ENCODE measurements around the gene PSAT1.
"Not testable (repeated sequence)": the region's sequence is repeated elsewhere in the genome, so short reads cannot be mapped to it uniquely, and the experiment has no call there.

The PSAT1 gene

DNA sequence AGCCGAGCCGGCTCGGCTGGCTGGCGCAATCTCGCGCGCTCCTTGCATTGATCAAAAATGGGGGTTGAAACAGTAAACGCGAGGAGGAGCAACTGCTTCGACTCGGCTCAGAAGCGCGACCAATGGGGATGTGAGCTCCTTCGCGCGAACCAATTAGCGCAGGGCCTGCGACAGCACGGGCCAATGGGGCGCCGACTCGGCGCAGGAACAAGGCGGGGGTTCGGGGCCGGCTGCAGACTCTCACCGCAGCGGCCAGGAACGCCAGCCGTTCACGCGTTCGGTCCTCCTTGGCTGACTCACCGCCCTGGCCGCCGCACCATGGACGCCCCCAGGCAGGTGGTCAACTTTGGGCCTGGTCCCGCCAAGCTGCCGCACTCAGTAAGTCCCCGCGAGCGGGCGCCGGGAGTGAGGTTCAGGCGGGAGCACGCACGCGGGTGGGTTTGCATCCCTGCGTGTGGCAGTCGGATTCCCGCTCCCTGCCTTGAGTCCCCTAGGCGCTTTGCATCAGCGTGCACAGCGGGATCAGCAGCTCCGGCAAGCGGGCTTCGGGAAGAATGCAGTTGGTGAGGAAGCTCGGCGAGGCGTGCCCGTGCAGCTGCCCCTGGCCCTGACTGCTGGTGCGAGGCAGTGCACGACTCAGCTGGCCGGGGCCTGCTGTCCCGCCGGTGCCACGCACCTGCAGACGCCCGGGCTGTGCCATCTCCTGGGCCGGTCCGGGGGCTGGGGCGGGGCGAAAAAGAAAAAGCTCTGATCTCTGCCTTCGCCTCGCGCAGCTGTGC is at the start of gene PSAT1:
TSS of gene PSAT1 (plus strand) at position 233 of the 779 bp plus-strand sequence. CDS start at position 319, 86 bp downstream.
- DNase-seq (ENCODE audit: low read depth in 3 of 3): peak; percentile 77 to 92 (median 82)

DNA sequence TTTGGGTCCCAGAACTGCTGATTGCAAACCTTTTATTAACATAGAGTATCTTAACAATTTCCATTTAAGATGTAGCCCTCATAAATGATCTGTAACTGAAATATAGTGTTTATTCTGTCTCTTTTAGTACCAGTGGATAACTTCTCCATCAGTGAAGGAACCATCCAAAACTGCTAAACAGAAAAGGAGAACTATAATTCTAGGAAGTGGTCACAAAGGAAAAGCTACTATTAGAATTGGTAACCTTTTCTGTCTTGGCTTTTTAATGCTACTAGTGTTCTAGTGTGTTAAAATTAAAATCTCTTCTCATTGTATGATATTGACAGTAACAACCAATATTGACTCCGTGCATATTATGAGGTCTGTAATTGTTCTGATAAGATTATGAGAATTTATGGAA is 48.3 kb upstream of the PSAT1 start:
- no peak for DNase-seq (ENCODE audit: low read depth in 3 of 3)

DNA sequence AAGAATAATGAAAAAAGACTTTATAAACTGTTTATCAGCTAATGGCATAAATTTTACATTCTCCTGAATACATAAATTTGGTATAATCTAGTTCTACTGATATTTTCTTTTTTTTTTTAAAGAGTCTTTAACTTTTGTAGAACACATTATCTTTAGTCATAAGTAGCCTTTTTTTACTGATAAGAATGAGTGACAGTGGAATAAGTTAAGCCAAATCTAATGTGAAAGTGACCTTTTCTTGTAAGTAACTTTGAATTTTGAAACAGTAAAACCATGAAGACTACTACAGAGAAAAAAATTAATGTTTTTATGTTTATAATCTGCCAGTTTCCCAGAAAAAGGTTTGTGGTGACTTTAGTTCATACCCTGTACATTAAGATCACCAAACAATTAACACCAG is 47.4 kb upstream of the PSAT1 start:
- DNase-seq (ENCODE audit: low read depth in 3 of 3): no peak

DNA sequence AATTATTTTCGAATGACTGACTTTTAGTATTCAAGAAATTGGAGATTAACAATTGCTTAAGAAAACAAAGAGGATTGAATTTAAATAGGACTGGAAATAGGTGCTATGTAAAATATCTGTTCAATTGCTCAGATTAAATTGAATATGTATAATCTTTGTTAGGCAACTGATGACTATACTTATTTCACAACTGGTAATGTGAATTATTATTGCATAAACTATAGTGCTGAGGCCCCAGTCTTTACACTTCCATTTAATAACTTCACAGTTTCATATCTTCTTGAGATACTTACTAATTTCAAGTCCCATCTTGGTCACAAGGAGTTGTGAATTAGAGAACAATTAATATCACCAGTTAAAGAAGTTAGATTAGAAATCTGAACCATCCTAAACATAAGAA is 44.3 kb upstream of the PSAT1 start:
- DNase-seq (ENCODE audit: low read depth in 3 of 3): no peak

DNA sequence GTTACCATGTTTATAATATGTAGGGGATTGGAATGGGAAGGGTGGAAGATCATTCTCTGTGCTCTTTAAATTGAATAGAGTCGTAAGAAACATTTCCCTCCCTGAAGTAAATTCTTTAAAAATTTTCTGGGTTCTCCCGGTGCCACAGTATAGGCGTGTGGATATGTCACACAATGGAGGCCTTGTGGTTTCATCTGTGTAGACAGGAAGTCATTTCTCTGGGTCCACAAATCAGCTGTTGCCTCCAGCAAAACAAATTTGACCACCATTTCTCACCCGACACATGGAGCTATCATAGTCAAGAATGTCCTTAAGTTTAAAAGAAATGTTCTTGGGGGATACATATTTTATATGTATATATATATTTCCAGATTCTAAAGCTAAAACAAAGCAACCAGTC is 43.6 kb upstream of the PSAT1 start:
- no peak for DNase-seq (ENCODE audit: low read depth in 3 of 3)

DNA sequence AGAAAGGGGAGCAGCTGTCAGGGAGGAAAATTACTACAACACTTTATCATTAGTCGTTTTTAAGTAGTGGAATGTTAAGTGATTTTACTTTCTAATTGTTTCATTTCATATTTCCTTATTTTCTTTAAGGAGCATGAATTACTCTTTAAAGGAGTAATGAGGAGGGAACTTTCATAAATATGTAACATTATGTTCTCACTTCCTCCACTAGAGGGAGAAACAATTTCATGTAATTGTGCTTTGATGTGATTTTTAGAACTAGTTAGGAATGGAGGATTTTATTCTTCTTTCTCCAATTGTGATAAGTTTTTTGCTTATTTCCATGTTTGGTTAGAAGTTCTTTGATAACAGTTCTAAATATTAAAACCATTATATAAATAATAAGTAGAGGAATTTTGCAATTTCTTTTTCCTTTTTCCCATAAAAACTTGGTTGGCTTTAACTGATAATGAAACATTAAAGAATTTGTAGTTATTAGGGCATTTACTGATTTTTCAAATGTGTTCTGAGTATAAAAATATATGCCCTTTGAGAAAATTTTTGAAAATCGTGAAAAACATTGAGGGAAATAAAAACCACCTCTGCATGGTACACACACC is 35.4 kb upstream of the PSAT1 start:
- DNase-seq (ENCODE audit: low read depth in 3 of 3): no peak

DNA sequence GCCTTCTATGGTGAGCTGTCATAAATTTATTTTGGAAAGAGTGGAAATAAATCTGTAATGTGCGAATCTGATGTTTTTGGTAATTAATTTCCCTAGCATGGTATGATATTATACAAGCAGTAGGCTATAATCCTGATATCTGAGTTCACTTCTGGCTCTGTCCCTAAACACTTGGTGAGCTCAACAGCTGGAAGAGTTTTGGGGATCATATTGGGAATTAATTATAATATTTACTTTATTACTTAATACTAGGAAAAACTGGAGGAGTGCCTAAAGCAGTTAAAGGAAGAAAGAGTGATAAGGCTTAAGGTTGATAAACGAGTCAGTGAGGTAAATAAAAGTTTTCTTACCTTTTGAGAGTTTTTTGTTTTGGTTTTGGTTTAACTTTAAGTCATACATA is 34.3 kb upstream of the PSAT1 start:
- DNase-seq (ENCODE audit: low read depth in 3 of 3): no peak

DNA sequence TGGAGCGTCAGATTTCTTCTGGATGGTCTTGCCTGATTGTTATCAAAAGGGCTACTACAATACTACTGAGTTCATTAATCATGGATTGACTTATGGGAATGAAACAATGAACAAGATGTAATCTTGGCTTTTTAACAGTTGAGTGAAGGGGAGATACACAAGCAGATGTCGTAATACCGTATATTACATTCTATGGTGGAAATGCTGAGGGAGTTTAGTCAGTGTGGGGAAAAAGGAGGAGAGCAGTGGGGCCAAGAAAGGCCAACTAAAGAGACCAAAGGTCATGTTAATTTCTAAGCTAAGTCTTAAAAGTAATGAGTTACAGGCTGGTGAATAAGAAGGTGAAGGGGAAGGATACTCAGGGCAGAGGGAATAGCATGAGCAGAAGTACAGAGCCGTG is 29.0 kb upstream of the PSAT1 start:
- no peak for DNase-seq (ENCODE audit: low read depth in 3 of 3)

DNA sequence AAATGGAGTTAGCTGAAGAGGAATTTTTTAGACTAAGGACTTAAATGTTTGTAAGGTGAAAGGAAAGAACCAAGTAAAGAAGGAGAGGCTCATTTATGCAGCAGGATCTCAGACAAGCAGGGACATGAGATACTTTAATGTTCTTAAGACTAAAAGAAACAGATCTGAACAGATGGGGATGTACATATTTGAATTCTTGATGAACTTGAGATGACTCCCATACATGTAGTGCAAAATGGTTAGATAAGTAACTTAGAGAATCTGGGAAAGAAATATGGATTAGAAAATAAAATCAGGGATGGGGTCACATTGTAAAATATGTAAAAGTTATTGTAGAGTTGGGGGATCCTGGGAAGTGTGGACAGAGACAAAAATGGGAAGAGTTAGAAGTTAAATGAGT is 27.1 kb upstream of the PSAT1 start:
- DNase-seq (ENCODE audit: low read depth in 3 of 3): no peak

DNA sequence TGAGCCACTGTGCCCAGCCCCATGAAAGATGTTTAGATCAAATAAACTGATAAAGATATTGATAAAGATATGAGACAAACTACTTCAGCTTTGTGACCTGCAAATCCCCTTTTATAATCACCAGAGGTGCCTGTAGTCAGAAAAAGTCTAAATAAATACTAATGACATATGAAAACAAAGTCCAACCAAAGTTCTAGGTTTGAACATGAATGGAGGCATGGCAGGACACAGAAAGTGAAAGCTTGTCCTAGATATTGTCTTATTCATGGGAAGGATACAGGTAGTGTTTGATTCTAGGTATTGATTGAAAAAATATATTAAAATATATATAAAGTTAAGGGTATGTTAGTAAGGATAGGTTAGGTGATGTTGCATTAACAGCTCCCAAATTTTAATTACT is 24.6 kb upstream of the PSAT1 start:
- DNase-seq (ENCODE audit: low read depth in 3 of 3): no peak

DNA sequence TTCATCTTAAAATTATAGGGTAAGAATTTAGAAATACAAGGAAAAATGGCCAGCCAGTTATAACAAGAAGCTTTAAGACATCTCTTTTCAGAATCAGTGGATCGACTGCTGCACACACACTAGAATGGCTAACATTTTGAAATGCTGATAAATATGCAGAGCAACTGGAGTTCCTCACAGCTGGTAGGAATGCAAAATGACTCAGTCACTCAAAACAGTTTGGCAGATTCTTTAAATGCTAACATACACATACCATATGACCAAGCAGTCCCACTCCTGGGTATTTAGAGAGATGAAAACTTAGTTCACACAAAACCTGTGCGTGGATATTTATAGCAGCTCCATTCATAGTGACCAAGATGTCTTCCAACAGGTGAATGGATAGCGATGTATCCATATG is 23.2 kb upstream of the PSAT1 start:
- DNase-seq (ENCODE audit: low read depth in 3 of 3): no peak

DNA sequence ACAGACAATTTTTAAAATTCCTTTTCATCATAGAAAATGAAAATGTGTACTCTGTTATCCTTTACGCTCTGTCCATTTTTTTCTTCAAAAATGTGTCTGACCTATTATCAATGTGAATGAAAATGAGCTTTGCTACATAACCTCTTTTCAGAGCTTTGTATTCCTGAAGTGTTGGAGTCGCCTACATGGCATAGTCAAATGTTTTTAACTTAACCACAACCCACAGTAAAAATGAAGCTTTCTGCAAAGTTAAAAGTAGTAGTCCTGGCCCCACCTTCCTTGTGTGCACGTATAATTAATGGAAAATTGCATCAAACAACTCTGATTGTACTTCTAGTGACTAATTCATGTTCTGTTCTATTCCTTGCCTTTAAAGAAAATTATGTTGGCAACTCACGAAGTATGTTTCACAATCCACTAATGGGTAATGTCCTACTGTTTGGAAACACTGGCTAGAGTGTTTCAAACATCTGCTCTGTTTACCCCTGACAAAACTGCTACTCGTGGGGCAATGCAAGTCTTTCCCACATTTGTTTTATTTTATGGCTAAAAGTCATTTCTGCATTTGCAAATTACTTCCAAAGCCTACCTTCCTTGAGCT is 18.6 kb upstream of the PSAT1 start:
- DNase-seq (ENCODE audit: low read depth in 3 of 3): no peak

DNA sequence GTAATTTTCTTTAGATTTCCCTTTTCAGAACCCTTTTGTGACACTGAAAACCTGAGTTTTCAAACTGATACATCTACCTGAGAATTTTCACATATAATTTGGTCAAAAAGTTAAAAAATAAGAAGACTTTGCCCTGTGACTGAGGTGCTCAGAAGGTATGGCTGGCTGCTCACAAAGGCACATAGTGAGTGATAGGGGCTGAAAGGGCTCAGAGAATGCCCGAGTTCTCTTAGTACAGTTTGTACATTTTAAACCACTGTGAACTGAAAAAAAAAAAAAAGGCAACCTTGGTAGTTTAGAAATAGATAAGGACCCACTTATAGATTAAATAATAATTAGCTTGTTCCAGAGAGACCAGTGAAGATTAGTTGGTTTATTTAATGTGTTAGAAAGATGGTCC is 18.1 kb upstream of the PSAT1 start:
- no peak for DNase-seq (ENCODE audit: low read depth in 3 of 3)

DNA sequence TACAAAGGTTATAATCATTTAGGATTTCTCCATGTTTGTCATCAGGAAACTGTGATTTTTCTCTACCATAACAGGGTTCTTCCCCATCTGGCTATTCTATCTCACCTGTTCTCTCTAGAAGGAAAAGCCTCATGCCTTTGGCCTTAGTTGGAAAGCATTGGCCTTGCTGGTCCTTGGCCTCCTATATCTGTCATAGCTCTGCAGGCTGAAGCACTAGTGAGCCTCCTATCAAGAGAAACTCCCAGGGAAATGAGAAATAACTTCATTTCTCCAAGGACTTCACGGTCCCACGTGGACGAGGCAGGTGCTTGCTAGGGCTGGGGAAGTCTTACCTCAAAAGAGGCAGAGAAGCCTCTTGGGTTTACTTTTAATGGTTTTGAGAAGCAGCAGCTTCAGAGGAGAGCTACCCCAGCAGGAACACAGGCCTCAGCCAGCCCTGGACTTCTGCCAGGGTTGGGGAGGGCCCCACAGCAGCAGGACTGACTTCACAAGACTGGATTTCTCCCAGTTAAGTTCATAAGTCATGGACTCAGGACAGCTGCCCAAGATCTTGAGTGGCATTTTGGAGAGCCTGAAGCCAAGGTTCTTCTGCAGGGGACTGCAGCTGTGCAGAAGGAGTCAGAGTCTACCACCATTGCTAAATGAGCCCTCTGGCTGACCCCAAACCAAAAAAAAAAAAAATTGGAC is 15.8 kb upstream of the PSAT1 start:
- no peak for DNase-seq (ENCODE audit: low read depth in 3 of 3)

DNA sequence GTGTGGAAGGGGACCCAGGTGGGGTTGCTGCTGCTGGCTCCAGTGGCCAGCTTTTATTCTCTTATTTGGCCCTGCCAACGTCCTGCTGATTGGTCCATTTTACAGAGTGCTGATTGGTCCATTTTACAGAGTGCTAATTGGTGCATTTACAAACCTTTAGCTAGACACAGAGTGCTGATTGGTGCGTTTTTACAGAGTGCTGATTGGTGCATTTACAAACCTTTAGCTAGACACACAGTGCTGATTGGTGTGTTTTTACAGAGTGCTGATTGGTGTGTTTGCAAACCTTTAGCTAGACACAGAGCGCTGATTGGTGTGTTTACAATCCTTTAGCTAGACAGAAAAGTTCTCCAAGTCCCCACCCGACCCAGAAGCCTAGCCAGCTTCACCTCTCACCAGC is 12.7 kb upstream of the PSAT1 start:
- DNase-seq (ENCODE audit: low read depth in 3 of 3): not testable (repeated sequence)

DNA sequence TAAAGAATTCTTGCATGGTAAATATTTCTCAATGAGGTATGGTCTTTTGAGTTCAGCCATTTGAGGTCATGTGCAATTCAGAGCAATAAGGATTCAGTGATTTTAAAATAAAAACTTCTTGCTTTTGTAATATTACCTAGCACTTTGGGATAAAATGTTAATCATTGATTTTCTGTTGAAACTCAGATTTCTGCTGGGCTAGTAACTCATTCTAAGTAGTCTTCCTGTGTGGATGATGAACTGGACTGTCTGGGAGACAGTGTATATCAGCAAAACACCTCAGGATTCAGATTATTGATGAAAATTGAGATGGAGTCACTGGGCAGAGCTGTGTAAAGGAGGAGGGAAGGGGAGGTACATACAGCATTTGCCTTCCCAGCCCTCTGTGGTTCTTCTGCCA is 10.8 kb upstream of the PSAT1 start:
- no peak for DNase-seq (ENCODE audit: low read depth in 3 of 3)

DNA sequence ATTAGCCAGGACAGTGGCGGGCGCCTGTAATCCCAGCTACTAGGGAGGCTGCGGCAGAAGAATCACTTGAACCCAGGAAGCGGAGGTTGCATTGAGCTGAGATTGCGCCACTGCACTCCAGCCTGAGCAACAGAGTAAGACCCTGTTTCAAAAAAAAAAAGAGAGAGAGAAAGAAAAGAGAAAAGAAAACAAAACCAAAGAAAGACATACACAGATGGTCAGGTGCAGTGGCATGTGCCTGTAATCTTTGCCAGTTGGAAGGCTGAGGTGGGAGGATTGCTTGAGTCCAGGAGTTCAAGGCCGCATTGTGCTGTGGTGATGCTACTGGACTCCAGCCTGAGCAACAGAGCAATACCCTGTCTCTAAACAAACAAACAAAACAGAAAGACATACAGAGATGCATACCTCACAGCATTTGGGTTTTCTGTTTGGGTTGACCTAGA is 10.0 kb upstream of the PSAT1 start:
- DNase-seq (ENCODE audit: low read depth in 3 of 3): no peak

DNA sequence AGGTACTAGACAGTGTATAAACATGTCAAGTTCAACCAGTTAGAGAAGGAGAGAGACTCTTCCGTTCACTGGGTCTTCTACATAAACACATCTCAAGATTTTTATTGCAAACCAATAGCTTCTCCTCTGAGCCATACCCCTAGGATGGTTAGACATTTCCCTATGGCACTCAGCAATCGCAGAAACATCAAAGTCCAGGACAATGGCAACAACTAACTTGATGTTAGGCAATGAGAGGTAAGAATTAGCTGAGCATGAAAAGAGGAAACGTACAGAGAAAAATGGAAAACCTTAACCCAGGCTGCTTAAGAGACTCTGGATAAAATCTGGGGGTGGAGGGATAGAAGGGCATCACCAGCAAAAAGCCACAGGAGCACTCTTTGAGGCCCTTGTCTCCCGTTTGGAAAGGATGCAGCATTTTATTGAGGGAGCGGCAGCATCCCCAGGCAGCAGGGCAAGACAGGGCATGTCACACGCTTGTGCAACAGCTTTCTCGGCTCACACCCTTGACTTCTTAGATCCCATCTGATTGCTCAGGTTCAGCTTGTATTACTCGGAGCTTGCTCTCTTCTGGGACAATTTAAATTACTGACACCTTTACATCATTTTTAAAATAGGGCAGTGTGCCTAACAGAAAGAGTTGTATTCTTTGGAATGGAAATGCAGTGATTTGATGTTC is 8.6 kb upstream of the PSAT1 start:
- no peak for DNase-seq (ENCODE audit: low read depth in 3 of 3)

DNA sequence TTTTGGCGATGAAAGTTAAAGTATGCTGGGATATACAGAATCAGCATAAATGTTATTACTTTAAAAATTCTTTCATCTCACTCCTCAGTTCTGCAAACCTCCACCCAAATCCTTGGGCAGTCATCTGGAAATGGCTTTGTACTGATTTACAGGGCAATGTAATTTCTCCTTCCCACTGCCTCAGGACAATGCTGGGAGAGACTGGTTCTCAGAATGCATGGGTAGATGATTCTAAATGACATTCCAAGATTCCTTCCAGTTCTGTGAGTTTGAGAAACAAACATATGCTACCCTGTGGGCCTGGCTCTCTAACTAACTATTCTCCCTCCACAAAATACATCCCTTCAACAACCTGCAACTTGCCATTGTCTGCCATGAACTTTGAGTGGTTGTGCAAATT is 7.5 kb upstream of the PSAT1 start:
- no peak for DNase-seq (ENCODE audit: low read depth in 3 of 3)

DNA sequence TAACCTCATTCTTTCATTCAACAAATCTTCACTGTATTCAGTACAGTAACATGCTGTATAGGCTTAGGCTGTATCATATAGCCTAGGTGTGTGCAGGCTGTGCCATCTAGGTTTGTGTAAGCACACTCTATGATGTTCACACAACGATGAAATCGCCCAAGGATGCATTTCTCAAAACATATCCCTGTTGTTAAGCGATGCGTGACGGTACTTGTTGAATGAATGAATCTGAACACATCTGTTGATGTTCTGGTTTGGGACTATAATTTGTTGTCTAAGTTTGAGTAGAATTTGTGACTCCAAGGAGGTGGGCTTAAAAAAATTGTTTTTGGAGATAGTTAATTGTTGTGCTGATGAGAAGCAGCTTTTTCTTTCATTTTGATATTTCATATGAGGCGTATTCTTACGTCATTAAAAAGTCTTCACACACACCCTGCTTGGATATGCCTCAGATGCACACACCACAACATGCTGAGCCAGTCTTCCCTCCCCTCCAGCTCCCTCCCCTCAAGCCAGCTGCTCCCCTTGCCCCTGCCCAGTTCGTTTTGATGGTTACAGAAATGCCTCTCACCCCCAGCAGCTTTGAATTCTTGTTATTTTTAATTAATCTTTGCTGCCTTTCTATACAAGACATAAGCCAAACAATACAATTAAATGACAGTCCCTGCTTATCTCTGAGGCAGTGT is 5.5 kb upstream of the PSAT1 start:
- DNase-seq (ENCODE audit: low read depth in 3 of 3): no peak

DNA sequence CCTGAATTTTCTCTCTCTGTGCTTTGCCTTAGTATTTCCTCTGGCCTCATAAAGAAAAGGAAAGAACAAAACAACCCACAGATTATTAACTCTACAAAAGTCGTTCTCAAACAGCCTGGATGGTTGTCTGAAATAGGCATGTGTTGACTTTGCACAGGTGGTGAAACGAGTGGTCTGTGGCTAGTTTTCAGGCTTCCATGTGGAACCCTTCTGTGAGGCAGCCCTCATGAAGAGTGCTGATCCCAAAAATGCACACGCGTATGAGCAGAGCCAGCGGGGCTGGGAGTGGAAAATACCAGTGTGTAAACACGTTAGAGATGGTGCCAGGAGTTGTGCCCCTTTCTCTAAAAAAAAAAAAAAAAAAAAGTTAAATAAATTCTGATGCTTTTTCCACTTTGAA is 4.9 kb upstream of the PSAT1 start:
- DNase-seq (ENCODE audit: low read depth in 3 of 3): no peak
